Transverse colon (tissue), 4 donors: ENCODE measurements around the gene UBE2F. TPM values are rescaled to one million over a fixed set of nuclear protein-coding genes. Genes with fewer than 3 reads are reported as not detected.

Source experiments
- DNase-seq: peaks from one replicate; pipeline ENCODE4 v3.0.0-alpha.2; 2019
- H3K27ac ChIP-seq, 4 donors: fragments of 200-600 bp; sonication (generic); 2 replicates each; pipeline ENCODE4 v1.5.1; 2016 to 2018; ENCODE audit warnings: inconsistent platforms in 4 of 4
- H3K27me3 ChIP-seq: fragments of 200-600 bp; sonication (generic); 2 replicates; pipeline ENCODE4 v1.5.1; 2017; ENCODE audit warnings: inconsistent platforms
- H3K36me3 ChIP-seq, 4 donors: fragments of 200-600 bp; sonication (generic); 2 replicates each; pipeline ENCODE4 v1.5.1; 2017 to 2019; ENCODE audit warnings: inconsistent platforms in 4 of 4
- H3K4me1 ChIP-seq, 4 donors: fragments of 200-600 bp; sonication (generic); 2 replicates each; pipeline ENCODE4 v1.5.1; 2017 to 2020; ENCODE audit warnings: inconsistent platforms in 4 of 4
- H3K4me3 ChIP-seq, 4 donors: fragments of 200-600 bp; sonication (generic); 1 replicate in 1 of 4; 2 replicates in 3 of 4; pipeline versions ENCODE4 v1.5.1 to v1.6.1; 2017 to 2019; ENCODE audit warnings: inconsistent platforms in 4 of 4
- H3K9me3 ChIP-seq, 2 donors: fragments of 200-600 bp; sonication (generic); 2 replicates each; pipeline ENCODE4 v1.5.1; 2017 to 2019; ENCODE audit warnings: inconsistent platforms in 2 of 2
- CTCF ChIP-seq, 5 experiments: fragments of 200-600 bp in 3 of 5; fragments of 450-650 bp in 2 of 5; sonication (generic) in 3 of 5; IDR thresholded peaks; 1 replicate in 2 of 5; 2 replicates in 3 of 5; pipeline ENCODE4 v1.5.1; 2016 to 2017; ENCODE audit warnings: antibody characterized with exemption in 5 of 5, inconsistent platforms in 3 of 5, mild to moderate bottlenecking in 2 of 5, moderate library complexity in 1 of 5
- EP300 ChIP-seq: sonication (generic); formaldehyde crosslinking; IDR thresholded peaks from one replicate; pipeline ENCODE4 v1.6.1; 2017; ENCODE audit warnings: antibody characterized with exemption, low read depth
- POLR2A ChIP-seq: fragments of 450-650 bp; IDR thresholded peaks from one replicate; pipeline ENCODE4 v1.6.1; 2016; ENCODE audit warnings: antibody characterized with exemption, mild to moderate bottlenecking, moderate library complexity
- POLR2AphosphoS5 ChIP-seq, 3 donors: sonication (generic); formaldehyde crosslinking; IDR thresholded peaks; one replicate each; pipeline ENCODE4 v1.6.1; 2016; ENCODE audit warnings: antibody characterized with exemption in 3 of 3
- WGBS, 2 donors: methylation state at CpG; one replicate each; pipeline ENCODE4 v1.1.5; 2018; ENCODE audit warnings: low coverage in 1 of 2; 5-methylcytosine and 5-hydroxymethylcytosine counted together
- in situ Hi-C, 4 donors: fragments of 200-750 bp; cut with MboI; loops; one replicate each; pipeline versions ENCODE4 v1.15.0 to v1.15.1; 2017; ENCODE audit warnings: low sequenced_read_pairs in 3 of 4, low pct_ligation_motif_present in 1 of 4, low pct_unique_long_range_greater_than_20kb in 1 of 4
- intact Hi-C: fragments of 100-400 bp; cut with DNase I; formaldehyde crosslinking; loops from one replicate; pipeline ENCODE4 v1.15.1; 2023; ENCODE audit warnings: low total_unique reads
- total RNA-seq, 4 donors: library from RNA; depleted of rRNA; stranded (reverse); fragments of >200 nt; gene quantifications; one replicate each; pipeline ENCODE4 v1.1.0, GENCODE V29; 2016

UBE2F gene
- total RNA-seq, 4 donors from 2014 or later = 66.8 to 79.4 (median 70.5) TPM

- H3K27me3 ChIP-seq = no peaks in the 10 kb centered on the region
- no peak for DNase-seq
- intact Hi-C loops = no loop called here
- in situ Hi-C loops = no loop called here
- no peak overlapping the region for H3K4me3 ChIP-seq
- no peak overlapping the region for H3K27ac ChIP-seq
- peaks cover 0 to 5% (median 0%) of the 10 kb centered on the region in 4 donors for H3K36me3 ChIP-seq
- WGBS, 2 donors = 92% methylated on average over 9 of the region's 9 CpGs; no CpG with 5 or more reads in 1 of the 2 donors
- H3K9me3 ChIP-seq = no peaks in the 10 kb centered on the region
- H3K4me1 ChIP-seq = no peaks in the 10 kb centered on the region
- TF ChIP-seq EP300 (no peak), POLR2AphosphoS5 (IDR thresholded peaks at IDR 0.05) (no peak), CTCF (IDR thresholded peaks at IDR 0.05) (no peak), POLR2A (no peak)
Measured at GRCh38 chr2:238020816-238021215, 54.0 kb downstream of the UBE2F start.

DNA sequence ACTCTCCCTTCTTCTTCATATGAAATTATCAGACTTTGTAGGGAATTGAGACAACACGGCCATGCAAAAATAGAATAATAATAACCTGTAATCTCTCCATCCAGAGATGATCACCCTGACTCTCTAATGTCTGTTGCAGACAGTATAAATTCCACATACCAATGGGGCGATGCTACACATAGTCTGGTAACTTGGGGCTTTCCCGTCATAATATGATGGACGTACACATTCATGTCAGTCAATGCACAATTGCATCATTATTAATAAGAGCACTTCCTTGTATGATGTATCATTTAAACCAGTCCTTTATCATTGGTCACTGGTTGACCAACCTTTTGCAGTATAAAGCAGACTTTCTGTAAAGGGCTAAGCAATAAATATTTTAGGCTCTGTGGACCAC is 54.5 kb downstream of the UBE2F start:
- in situ Hi-C loops (no loop called here), intact Hi-C loops (no loop called here)
- no peaks in the 10 kb centered on the region for H3K9me3 ChIP-seq
- H3K4me1 ChIP-seq = no peaks in the 10 kb centered on the region
- H3K27ac ChIP-seq = no peak overlapping the region
- no peak for DNase-seq
- H3K4me3 ChIP-seq = no peak overlapping the region
- H3K36me3 ChIP-seq = peaks cover 0 to 6% (median 0%) of the 10 kb centered on the region in 4 donors
- WGBS, 2 donors = 90 to 92% methylated on average over 2 to 4 of the region's 4 CpGs
- no peaks in the 10 kb centered on the region for H3K27me3 ChIP-seq
- TF ChIP-seq CTCF (IDR thresholded peaks at IDR 0.05) (no peak), POLR2AphosphoS5 (IDR thresholded peaks at IDR 0.05) (no peak), EP300 (no peak), POLR2A (no peak)

GRCh38 chr2:238022594-238023157 is 55.9 kb downstream of the UBE2F start:
- no peak for TF ChIP-seq POLR2A
- TF ChIP-seq EP300 = no peak
- TF ChIP-seq POLR2AphosphoS5 (IDR thresholded peaks at IDR 0.05) = no peak
- no peak for TF ChIP-seq CTCF (IDR thresholded peaks at IDR 0.05)
- H3K27me3 ChIP-seq = no peaks in the 10 kb centered on the region
- H3K27ac ChIP-seq = no peak overlapping the region
- DNase-seq = no peak
- peaks cover 0 to 6% (median 2%) of the 10 kb centered on the region in 4 donors for H3K36me3 ChIP-seq
- H3K9me3 ChIP-seq = no peaks in the 10 kb centered on the region
- intact Hi-C loops = no loop called here
- H3K4me3 ChIP-seq = no peak overlapping the region
- 93% methylated on average over 5 of the region's 5 CpGs; no CpG with 5 or more reads in 1 of the 2 donors for WGBS, 2 donors
- H3K4me1 ChIP-seq = no peaks in the 10 kb centered on the region
- in situ Hi-C loops = no loop called here

DNA sequence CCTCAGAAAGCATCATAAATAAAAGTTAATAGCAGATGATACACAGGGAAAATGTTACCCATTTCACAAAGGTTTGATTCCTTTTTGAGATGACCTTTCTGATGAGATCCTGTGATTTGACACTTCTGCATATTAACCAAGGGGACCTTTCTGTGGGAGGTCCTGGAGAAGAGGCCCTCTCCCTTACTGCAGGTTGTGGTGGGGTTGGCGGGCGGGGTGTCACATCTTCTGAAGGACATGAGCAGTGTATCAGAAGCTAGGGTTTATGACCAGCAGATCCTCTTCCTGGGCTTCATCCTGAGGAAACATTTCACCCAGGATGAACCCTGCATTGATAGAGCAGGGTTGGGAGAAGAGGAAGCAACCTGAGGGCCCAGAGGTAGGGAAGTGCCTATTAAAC is 56.8 kb downstream of the UBE2F start:
- no peaks in the 10 kb centered on the region for H3K27me3 ChIP-seq
- H3K4me3 ChIP-seq = no peak overlapping the region
- intact Hi-C loops = no loop called here
- DNase-seq = no peak
- H3K36me3 ChIP-seq = peaks cover 0 to 6% (median 2%) of the 10 kb centered on the region in 4 donors
- in situ Hi-C loops = no loop called here
- 93% methylated on average over 2 of the region's 2 CpGs; no CpG with 5 or more reads in 1 of the 2 donors for WGBS, 2 donors
- TF ChIP-seq POLR2AphosphoS5 (IDR thresholded peaks at IDR 0.05) = no peak
- no peak for TF ChIP-seq EP300
- no peak for TF ChIP-seq POLR2A
- no peak for TF ChIP-seq CTCF (IDR thresholded peaks at IDR 0.05)
- H3K4me1 ChIP-seq = no peaks in the 10 kb centered on the region
- H3K9me3 ChIP-seq = no peaks in the 10 kb centered on the region
- no peak overlapping the region for H3K27ac ChIP-seq
